HK-2 (cell line): ENCODE data around the gene RMI2.
A peak's percentile ranks its signal among the peaks of the same experiment; 100 is the strongest.

Experiments
- DNase-seq: peaks from one replicate; pipeline ENCODE4 v3.0.0-alpha.2; 2018; ENCODE audit not compliant: unreplicated experiment

RMI2 gene

GRCh38 chr16:11384184-11384955 is 39.1 kb downstream of the RMI2 start:
- no peak for DNase-seq

- DNase-seq, result no peak
Measured at GRCh38 chr16:11384956-11385586, 39.8 kb downstream of the RMI2 start.

GRCh38 chr16:11386054-11386680 is 40.9 kb downstream of the RMI2 start:
- no peak for DNase-seq

- no peak for DNase-seq
Measured at GRCh38 chr16:11386791-11387546, 41.7 kb downstream of the RMI2 start.

GRCh38 chr16:11389083-11389482 is 43.8 kb downstream of the RMI2 start:
- DNase-seq, result no peak

GRCh38 chr16:11389631-11390565 is 44.6 kb downstream of the RMI2 start:
- no peak for DNase-seq

- no peak for DNase-seq
Measured at GRCh38 chr16:11390573-11391495, 45.6 kb downstream of the RMI2 start.

- DNase-seq, result no peak
Measured at GRCh38 chr16:11391576-11391975, 46.3 kb downstream of the RMI2 start.

GRCh38 chr16:11392041-11392581 is 46.9 kb downstream of the RMI2 start:
- no peak for DNase-seq

- no peak for DNase-seq
Measured at GRCh38 chr16:11393366-11393765, 48.1 kb downstream of the RMI2 start.

- DNase-seq, result no peak
Measured at GRCh38 chr16:11393861-11394592, 48.8 kb downstream of the RMI2 start.

GRCh38 chr16:11394593-11394960 is 49.3 kb downstream of the RMI2 start:
- no peak for DNase-seq

GRCh38 chr16:11395008-11395948 is 50.0 kb downstream of the RMI2 start:
- no peak for DNase-seq

GRCh38 chr16:11395949-11396240 is 50.6 kb downstream of the RMI2 start:
- DNase-seq, result no peak

GRCh38 chr16:11396241-11397048 is 51.2 kb downstream of the RMI2 start:
- DNase-seq, result peak; percentile 69

GRCh38 chr16:11398136-11398535 is 52.9 kb downstream of the RMI2 start:
- no peak for DNase-seq

- DNase-seq, result no peak
Measured at GRCh38 chr16:11398851-11399250, 53.6 kb downstream of the RMI2 start.
